Measurements from ENCODE around the gene NSUN4. TPM values are rescaled to one million over a fixed set of nuclear protein-coding genes. Genes with fewer than 3 reads are reported as not detected.
"Not testable (repeated sequence)": the region's sequence is repeated elsewhere in the genome, so short reads cannot be mapped to it uniquely, and the experiment has no call there.

The NSUN4 gene
- total RNA-seq, 2 experiments from 2014 or later: 28.8 to 30.8 TPM

- CTCF ChIA-PET, POLR2A ChIA-PET: not testable (repeated sequence)
Measured at GRCh38 chr1:46319960-46320914, 20.4 kb upstream of the NSUN4 start.

- POLR2A ChIA-PET, CTCF ChIA-PET: not testable (repeated sequence)
Measured at GRCh38 chr1:46322191-46322590, 18.4 kb upstream of the NSUN4 start.

- CTCF ChIA-PET, POLR2A ChIA-PET: not testable (repeated sequence)
Measured at GRCh38 chr1:46325285-46326076, 15.1 kb upstream of the NSUN4 start.

GRCh38 chr1:46328182-46328581, 12.4 kb upstream of the NSUN4 start:
- CTCF ChIA-PET: interaction anchor here (1.8 kb wide), 1 partner anchor 12 kb away, joined by 4 read pairs; no protein-coding TSS in a partner anchor
- POLR2A ChIA-PET: not testable (repeated sequence)

GRCh38 chr1:46329807-46330206, 10.8 kb upstream of the NSUN4 start:
- POLR2A ChIA-PET, CTCF ChIA-PET: not testable (repeated sequence)

- POLR2A ChIA-PET, CTCF ChIA-PET: not testable (repeated sequence)
Measured at GRCh38 chr1:46330381-46330780, 10.2 kb upstream of the NSUN4 start.

GRCh38 chr1:46331786-46332540, 8.6 kb upstream of the NSUN4 start:
- POLR2A ChIA-PET: not testable (repeated sequence)
- CTCF ChIA-PET: interaction anchor here (0.6 kb wide), 1 partner anchor 232 kb away, joined by 3 read pairs; no protein-coding TSS in a partner anchor

- POLR2A ChIA-PET: no interaction called here
- CTCF ChIA-PET: no interaction called here
Measured at GRCh38 chr1:46333300-46334029, 7.1 kb upstream of the NSUN4 start.

GRCh38 chr1:46334030-46334384, 6.6 kb upstream of the NSUN4 start:
- POLR2A ChIA-PET: no interaction called here
- CTCF ChIA-PET: no interaction called here

GRCh38 chr1:46335081-46335480, 5.5 kb upstream of the NSUN4 start:
- POLR2A ChIA-PET: no interaction called here
- CTCF ChIA-PET: interaction anchor here (0.6 kb wide), 1 partner anchor 11 kb away, joined by 3 read pairs; no protein-coding TSS in a partner anchor

- ChIA-PET POLR2A (interaction anchor here (0.6 kb wide), 1 partner anchor 34 kb away, joined by 3 read pairs; the partner anchor contains the start of genes LRRC41 and UQCRH), CTCF (interaction anchor here (1.2 kb wide), 1 partner anchor 135 kb away, joined by 5 read pairs; no protein-coding TSS in a partner anchor)
Measured at GRCh38 chr1:46337409-46337808, 3.2 kb upstream of the NSUN4 start.

- ChIA-PET POLR2A (interaction anchor here (0.9 to 1.1 kb wide), 2 partner anchors 20 to 38 kb away, joined by 3 to 4 read pairs; partner anchors contain the start of genes LRRC41 and UQCRH), CTCF (interaction anchor here (0.9 to 3.0 kb wide), 2 partner anchors 38 to 40 kb away, joined by 3 to 12 read pairs; partner anchors contain the start of genes LRRC41 and UQCRH)
Measured at GRCh38 chr1:46341222-46342083, 846 bp downstream of the NSUN4 start.

- CTCF ChIA-PET: no interaction called here
- POLR2A ChIA-PET: no interaction called here
Measured at GRCh38 chr1:46342084-46342656, 1.6 kb downstream of the NSUN4 start.

- POLR2A ChIA-PET: no interaction called here
- CTCF ChIA-PET: no interaction called here
Measured at GRCh38 chr1:46342677-46343350, 2.2 kb downstream of the NSUN4 start.

- CTCF ChIA-PET: no interaction called here
- POLR2A ChIA-PET: no interaction called here
Measured at GRCh38 chr1:46343351-46343695, 2.7 kb downstream of the NSUN4 start.

- POLR2A ChIA-PET: no interaction called here
- CTCF ChIA-PET: no interaction called here
Measured at GRCh38 chr1:46343705-46344104, 3.1 kb downstream of the NSUN4 start.

- ChIA-PET POLR2A (no interaction called here), CTCF (interaction anchor here (0.6 to 0.8 kb wide), 2 partner anchors 41 to 59 kb away, joined by 3 read pairs; partner anchors contain the start of genes LRRC41 and UQCRH)
Measured at GRCh38 chr1:46344481-46344880, 3.9 kb downstream of the NSUN4 start.
